MV-4-11 (cell line): Measurements from ENCODE around the gene EFNA3.

Experiments used
- DNase-seq: peaks from one replicate; lab custom pipeline; 2025; lab: John Stamatoyannopoulos, UW

The EFNA3 gene

GRCh38 chr1:155083865-155084721 lies 5.5 kb downstream of the EFNA3 start:
- peak; percentile 58 for DNase-seq

GRCh38 chr1:155084722-155085503 lies 6.3 kb downstream of the EFNA3 start:
- DNase-seq = peak; percentile 89

- peak; percentile 31 for DNase-seq
These were observed 7.0 kb downstream of the EFNA3 start for GRCh38 chr1:155085504-155086127.

GRCh38 chr1:155086128-155086741 lies 7.6 kb downstream of the EFNA3 start:
- DNase-seq = peak; percentile 40

- DNase-seq = no peak
These were observed 8.4 kb downstream of the EFNA3 start for GRCh38 chr1:155086856-155087535.

- peak; percentile 48 for DNase-seq
These were observed 12.7 kb downstream of the EFNA3 start for GRCh38 chr1:155091071-155092051.

- no peak for DNase-seq
These were observed 13.5 kb downstream of the EFNA3 start for GRCh38 chr1:155092131-155092530.

GRCh38 chr1:155092641-155093040 lies 14.0 kb downstream of the EFNA3 start:
- no peak for DNase-seq

- DNase-seq = peak; percentile 46
These were observed 15.4 kb downstream of the EFNA3 start for GRCh38 chr1:155093911-155094621.

- DNase-seq = no peak
These were observed 15.9 kb downstream of the EFNA3 start for GRCh38 chr1:155094622-155094948.

- no peak for DNase-seq
These were observed 20.7 kb downstream of the EFNA3 start for GRCh38 chr1:155099331-155099730.

- no peak for DNase-seq
These were observed 24.7 kb downstream of the EFNA3 start for GRCh38 chr1:155103325-155103724.

GRCh38 chr1:155104605-155105534 lies 26.2 kb downstream of the EFNA3 start:
- no peak for DNase-seq

- DNase-seq = no peak
These were observed 27.0 kb downstream of the EFNA3 start for GRCh38 chr1:155105604-155106011.

GRCh38 chr1:155106862-155107261 lies 28.2 kb downstream of the EFNA3 start:
- DNase-seq = no peak

- DNase-seq = no peak
These were observed 28.9 kb downstream of the EFNA3 start for GRCh38 chr1:155107309-155108264.

GRCh38 chr1:155108296-155108695 lies 29.7 kb downstream of the EFNA3 start:
- DNase-seq = no peak

- DNase-seq = no peak
These were observed 31.7 kb downstream of the EFNA3 start for GRCh38 chr1:155110381-155110780.
